GM19043 (cell line): ENCODE measurements around the gene EHD4.

Experiments
- ATAC-seq: cut with Tn5 transposase; IDR thresholded peaks from one replicate; pipeline ENCODE4 v1.9.1; 2021; ENCODE audit warnings: low read depth; ENCODE audit not compliant: unreplicated experiment

EHD4 gene

GRCh38 chr15:41923401-41923997 is 48.9 kb downstream of the EHD4 start:
- no peak for ATAC-seq

- no peak for ATAC-seq
Measured at GRCh38 chr15:41922353-41922752, 50.0 kb downstream of the EHD4 start.

GRCh38 chr15:41921639-41922038 is 50.7 kb downstream of the EHD4 start:
- ATAC-seq = no peak

GRCh38 chr15:41921167-41921566 is 51.2 kb downstream of the EHD4 start:
- ATAC-seq = no peak

- no peak for ATAC-seq
Measured at GRCh38 chr15:41919954-41920538, 52.3 kb downstream of the EHD4 start.

GRCh38 chr15:41919201-41919820 is 53.0 kb downstream of the EHD4 start:
- no peak for ATAC-seq

GRCh38 chr15:41918506-41919126 is 53.7 kb downstream of the EHD4 start:
- ATAC-seq = no peak

GRCh38 chr15:41917767-41918430 is 54.5 kb downstream of the EHD4 start:
- ATAC-seq = no peak

GRCh38 chr15:41915255-41915994 is 56.9 kb downstream of the EHD4 start:
- ATAC-seq = no peak

GRCh38 chr15:41914411-41914810 is 57.9 kb downstream of the EHD4 start:
- no peak for ATAC-seq

- no peak for ATAC-seq
Measured at GRCh38 chr15:41913256-41913655, 59.1 kb downstream of the EHD4 start.

- ATAC-seq = no peak
Measured at GRCh38 chr15:41911691-41912345, 60.5 kb downstream of the EHD4 start.

GRCh38 chr15:41908736-41909461 is 63.5 kb downstream of the EHD4 start:
- no peak for ATAC-seq

GRCh38 chr15:41907141-41907540 is 65.2 kb downstream of the EHD4 start:
- no peak for ATAC-seq

GRCh38 chr15:41906608-41907007 is 65.7 kb downstream of the EHD4 start:
- ATAC-seq = no peak

- ATAC-seq = no peak
Measured at GRCh38 chr15:41905036-41905793, 67.1 kb downstream of the EHD4 start.

GRCh38 chr15:41904541-41905005 is 67.8 kb downstream of the EHD4 start:
- no peak for ATAC-seq

- ATAC-seq = no peak
Measured at GRCh38 chr15:41903782-41904181, 68.6 kb downstream of the EHD4 start.

GRCh38 chr15:41901431-41901830 is 70.9 kb downstream of the EHD4 start:
- no peak for ATAC-seq
